Endothelial cell of umbilical vein (primary cell): ENCODE measurements around the gene KLRF1. TPM values are rescaled to one million over a fixed set of nuclear protein-coding genes. Genes with fewer than 3 reads are reported as not detected.
"Not testable (repeated sequence)": the region's sequence is repeated elsewhere in the genome, so short reads cannot be mapped to it uniquely, and the experiment has no call there.

Experiments
- BruUV-seq: library from RNA; stranded (reverse); fragments of 400-500 nt; replicated peaks from 2 replicates; lab custom pipeline; 2021; lab: Mats Ljungman, UMichigan
- CTCF ChIA-PET: fragments of 300-600, 350-600 bp; sonication (Branson Sonifier 250); formaldehyde crosslinking; loops from one replicate; lab custom pipeline; 2021; ENCODE audit warnings: antibody characterized with exemption, inconsistent platforms; lab: Charles Lee
- POLR2A ChIA-PET: fragments of 300-600, 350-600 bp; sonication (Branson Sonifier 250); formaldehyde crosslinking; loops from one replicate; lab custom pipeline; 2021; ENCODE audit warnings: antibody characterized with exemption, inconsistent platforms; lab: Charles Lee
- DNase-seq: peaks from one replicate; pipeline ENCODE4 v3.0.0-alpha.2; 2011; ENCODE audit warnings: low read depth, low spot score
- FAIRE-seq: peaks from 2 replicates; lab custom pipeline; 2011; peaks lifted over from hg19 to GRCh38; lab: Jason Lieb, UNC
- H2AFZ ChIP-seq: 2 replicates; pipeline ENCODE4 v1.6.0; 2012; ENCODE audit warnings: low read depth, low read length, control low read depth, inconsistent platforms
- H3K27ac ChIP-seq: 2 replicates; pipeline ENCODE4 v1.5.1; 2011; ENCODE audit warnings: low read depth, mild to moderate bottlenecking, control low read depth, low read length, moderate library complexity; ENCODE audit not compliant: insufficient read depth
- H3K27me3 ChIP-seq, 2 experiments: 2 replicates each; pipeline versions ENCODE4 v1.6.0 to v1.6.1; 2011; ENCODE audit warnings: low read length in 2 of 2, mixed read lengths in 1 of 2; ENCODE audit not compliant: control insufficient read depth in 2 of 2, insufficient read depth in 2 of 2
- H3K36me3 ChIP-seq, 2 experiments: 2 replicates in 1 of 2; 3 replicates in 1 of 2; pipeline ENCODE4 v1.5.1; 2011; ENCODE audit warnings: low read length in 2 of 2, mild to moderate bottlenecking in 1 of 2, moderate library complexity in 1 of 2; ENCODE audit not compliant: control insufficient read depth in 2 of 2, insufficient read depth in 2 of 2; ENCODE audit errors: extremely low read depth in 1 of 2
- H3K4me1 ChIP-seq: 3 replicates; pipeline ENCODE4 v1.5.1; 2011; ENCODE audit warnings: mild to moderate bottlenecking, low read length; ENCODE audit not compliant: control insufficient read depth, insufficient read depth; ENCODE audit errors: extremely low read depth
- H3K4me2 ChIP-seq: 2 replicates; pipeline ENCODE4 v1.6.1; 2011; ENCODE audit warnings: low read length, control low read depth, mixed read lengths; ENCODE audit not compliant: insufficient read depth
- H3K4me3 ChIP-seq, 3 experiments: fragments of 200-600 bp in 1 of 3; sonication (generic), shearing (Covaris generic) in 1 of 3; replicated peaks in 1 of 3; 2 replicates each; pipeline ENCODE4 v1.5.1; 2011 to 2016; ENCODE audit warnings: control low read depth in 3 of 3, low read length in 3 of 3, mild to moderate bottlenecking in 2 of 3, inconsistent platforms in 1 of 3, low read depth in 1 of 3, moderate library complexity in 1 of 3; ENCODE audit not compliant: insufficient read depth in 1 of 3
- H3K79me2 ChIP-seq: 2 replicates; pipeline ENCODE4 v1.6.0; 2012; ENCODE audit warnings: low read length, inconsistent platforms; ENCODE audit not compliant: control insufficient read depth, insufficient read depth
- H3K9ac ChIP-seq: replicated peaks from 2 replicates; pipeline ENCODE3; 2011; ENCODE audit warnings: low read length, control low read depth; ENCODE audit not compliant: insufficient read depth; ENCODE audit errors: extremely low read depth
- H3K9me1 ChIP-seq: replicated peaks from 3 replicates; pipeline ENCODE4 v1.6.0; 2011; ENCODE audit warnings: mild to moderate bottlenecking, low read length; ENCODE audit not compliant: control insufficient read depth, insufficient read depth; ENCODE audit errors: extremely low read depth
- H3K9me3 ChIP-seq: replicated peaks from 2 replicates; pipeline ENCODE4 v1.5.1; 2012; ENCODE audit warnings: low read length, inconsistent platforms; ENCODE audit not compliant: control insufficient read depth, insufficient read depth
- H4K20me1 ChIP-seq: replicated peaks from 2 replicates; pipeline ENCODE3; 2011; ENCODE audit warnings: mild to moderate bottlenecking, low read length; ENCODE audit not compliant: control insufficient read depth, insufficient read depth; ENCODE audit errors: extremely low read depth
- CTCF ChIP-seq, 2 donors: IDR thresholded peaks; 1 replicate in 1 of 2; 2 replicates in 1 of 2; pipeline ENCODE4 v1.5.1; 2011; ENCODE audit warnings: low read length in 2 of 2, mild to moderate bottlenecking in 2 of 2, moderate library complexity in 2 of 2, control low read depth in 1 of 2, inconsistent platforms in 1 of 2, low read depth in 1 of 2; ENCODE audit not compliant: insufficient read depth in 1 of 2; ENCODE audit errors: extremely low read depth in 1 of 2
- EZH2 ChIP-seq: IDR thresholded peaks from 2 replicates; pipeline ENCODE4 v1.6.1; 2012; ENCODE audit warnings: borderline replicate concordance, low read depth, mild to moderate bottlenecking, moderate library complexity, low read length, inconsistent platforms; ENCODE audit not compliant: severe bottlenecking
- FOS ChIP-seq: IDR thresholded peaks from 2 replicates; pipeline ENCODE4 v1.6.1; 2011; ENCODE audit warnings: mild to moderate bottlenecking, low read length, moderate library complexity, borderline replicate concordance; ENCODE audit not compliant: insufficient read depth
- GATA2 ChIP-seq: IDR thresholded peaks from 2 replicates; pipeline ENCODE4 v1.7.0; 2011; ENCODE audit warnings: low read depth, mild to moderate bottlenecking, moderate library complexity, mixed read lengths, low read length; ENCODE audit not compliant: insufficient read length, insufficient read depth
- JUN ChIP-seq: IDR thresholded peaks from 2 replicates; pipeline ENCODE4 v1.6.1; 2011; ENCODE audit warnings: borderline replicate concordance, low read depth; ENCODE audit not compliant: insufficient read length, insufficient read depth
- MYC ChIP-seq: IDR thresholded peaks from one replicate; pipeline ENCODE4 v1.6.1; 2011; ENCODE audit warnings: mild to moderate bottlenecking, low read depth, low read length
- POLR2A ChIP-seq: IDR thresholded peaks from 2 replicates; pipeline ENCODE4 v1.6.1; 2012; ENCODE audit warnings: low read depth, mild to moderate bottlenecking, control low read depth, low read length
- POLR2AphosphoS5 ChIP-seq: IDR thresholded peaks from 2 replicates; pipeline ENCODE4 v1.6.1; 2012; ENCODE audit warnings: low read depth, mild to moderate bottlenecking, control low read depth, low read length, moderate library complexity; ENCODE audit not compliant: insufficient read depth
- dilution Hi-C: fragments of 300-500 bp; cut with MboI; formaldehyde crosslinking; loops from one replicate; pipeline ENCODE4 v1.15.0; 2019; ENCODE audit warnings: low sequenced_read_pairs; ENCODE audit not compliant: extremely low pct_ligation_motif_present
- intact Hi-C: fragments of 100-400 bp; cut with micrococcal nuclease; formaldehyde crosslinking; loops from one replicate; pipeline ENCODE4 v1.10.0; 2022
- polyA plus RNA-seq, 4 experiments: library from polyadenylated mRNA; depleted of rRNA in 3 of 4; stranded (reverse) in 3 of 4; unstranded in 1 of 4; fragments of >200 nt; gene quantifications; 2 replicates each; pipeline versions ENCODE4 v1.2.1 to v1.2.3, GENCODE V29; 2011 to 2012; ENCODE audit warnings: missing spikeins in 1 of 4
- total RNA-seq: library from RNA; stranded (reverse); gene quantifications from 2 replicates; pipeline ENCODE4 v1.2.3, GENCODE V29; 2021
- TF ChIP-seq, protein P1 (sequence below): IDR thresholded peaks from 2 replicates; pipeline ENCODE4 v1.6.1; 2011; ENCODE audit not compliant: insufficient read depth, insufficient read length

The KLRF1 gene
- total and polyA plus RNA-seq, 2 donors (not counting 3 experiments of a cell fraction or from before 2014, with no cell fraction given), result not detected

DNA sequence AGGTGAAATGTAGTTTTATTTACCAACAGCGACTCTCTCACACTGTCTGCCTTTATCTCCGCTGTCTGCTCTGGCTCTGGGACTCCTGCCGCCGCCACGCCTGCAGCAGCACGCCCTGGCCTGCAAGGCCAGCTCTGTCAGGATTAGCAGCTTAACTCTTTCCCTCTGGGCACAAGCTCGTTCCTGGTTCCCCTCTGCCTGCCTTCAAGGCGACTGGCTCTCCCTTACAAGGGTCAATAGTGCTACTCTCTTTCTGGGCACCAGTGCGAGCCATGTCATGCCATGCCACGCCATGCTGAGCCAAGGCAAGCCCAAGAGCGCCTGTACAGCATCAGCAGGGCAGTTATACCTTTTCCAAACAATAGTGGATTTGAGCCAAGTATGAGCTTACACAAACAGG is 45.5 kb downstream of the KLRF1 start:
- no TSS peak for BruUV-seq
- CTCF ChIA-PET, result interaction anchor here (1.0 kb wide), 1 partner anchor 52 kb away, joined by 5 read pairs; no protein-coding TSS in a partner anchor
- dilution Hi-C loops, result no loop called here

GRCh38 chr12:9876120-9876519 is 48.8 kb downstream of the KLRF1 start:
- H4K20me1 ChIP-seq, BruUV-seq, dilution Hi-C loops, H3K9ac ChIP-seq, H3K27me3 ChIP-seq, POLR2A ChIA-PET, H3K4me1 ChIP-seq, H2AFZ ChIP-seq, H3K36me3 ChIP-seq, H3K9me3 ChIP-seq, H3K27ac ChIP-seq, CTCF ChIA-PET, H3K9me1 ChIP-seq, H3K4me3 ChIP-seq, H3K79me2 ChIP-seq, H3K4me2 ChIP-seq, intact Hi-C loops, DNase-seq, FAIRE-seq: not testable (repeated sequence)

More for the DNA sequence above, 45.5 kb downstream of the KLRF1 start:
- no peaks in the 10 kb centered on the region for H4K20me1 ChIP-seq
- H3K9ac ChIP-seq, result no peak overlapping the region
- TF ChIP-seq POLR2AphosphoS5 (no peak), MYC (no peak), JUN (no peak), POLR2A (no peak), CTCF (IDR thresholded peaks at IDR 0.05; ENCODE audit: extremely low read depth in 1 of 2, insufficient read depth in 1 of 2, low read depth in 1 of 2, low read length in 2 of 2) (no peak), GATA2 (no peak), FOS (no peak), EZH2 (no peak)
- TF ChIP-seq, protein P1, sequence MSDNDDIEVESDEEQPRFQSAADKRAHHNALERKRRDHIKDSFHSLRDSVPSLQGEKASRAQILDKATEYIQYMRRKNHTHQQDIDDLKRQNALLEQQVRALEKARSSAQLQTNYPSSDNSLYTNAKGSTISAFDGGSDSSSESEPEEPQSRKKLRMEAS, result no peak
- H3K36me3 ChIP-seq, result no peaks in the 10 kb centered on the region
- H2AFZ ChIP-seq, result no peak overlapping the region
- POLR2A ChIA-PET, result no interaction called here
- FAIRE-seq (no peak), DNase-seq (no peak)
- no peak overlapping the region for H3K4me3 ChIP-seq
- no peak overlapping the region for H3K27ac ChIP-seq
- peaks cover 24% of the 10 kb centered on the region for H3K4me1 ChIP-seq
- H3K9me3 ChIP-seq, result no peaks in the 10 kb centered on the region
- H3K9me1 ChIP-seq, result no peaks in the 10 kb centered on the region
- no peaks in the 10 kb centered on the region for H3K27me3 ChIP-seq
- intact Hi-C loops, result no loop called here
- no peak overlapping the region for H3K4me2 ChIP-seq
- H3K79me2 ChIP-seq, result peaks cover 6% of the 10 kb centered on the region
